GM04504 (cell line): ENCODE results near the gene DCAF12.
A peak's percentile ranks its signal among the peaks of the same experiment; 100 is the strongest.
"Not testable (repeated sequence)": the region's sequence is repeated elsewhere in the genome, so short reads cannot be mapped to it uniquely, and the experiment has no call there.

Source experiments
- DNase-seq: peaks from one replicate; pipeline ENCODE4 v3.0.0-alpha.2; 2012; ENCODE audit warnings: low read depth

DCAF12 gene

DNA sequence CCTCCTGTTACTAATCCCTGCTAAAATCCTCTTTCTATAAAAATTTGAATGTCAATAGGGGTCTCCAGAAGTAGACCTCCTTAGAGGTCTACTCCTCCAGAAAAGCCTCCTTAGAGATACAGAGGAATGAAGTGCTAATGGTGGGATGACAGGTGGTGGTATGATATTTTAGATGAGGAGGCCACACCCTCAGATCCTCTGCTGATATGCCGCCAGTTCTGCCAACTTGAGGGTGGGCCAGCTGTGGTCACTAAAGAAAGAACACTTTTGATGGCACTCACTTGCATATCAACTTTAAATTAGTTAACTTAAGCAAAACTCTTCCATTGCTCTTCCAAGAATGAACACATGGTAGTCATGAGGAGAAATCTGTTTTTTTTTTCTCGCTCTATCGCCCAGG is 61.0 kb downstream of the DCAF12 start:
- no peak for DNase-seq

DNA sequence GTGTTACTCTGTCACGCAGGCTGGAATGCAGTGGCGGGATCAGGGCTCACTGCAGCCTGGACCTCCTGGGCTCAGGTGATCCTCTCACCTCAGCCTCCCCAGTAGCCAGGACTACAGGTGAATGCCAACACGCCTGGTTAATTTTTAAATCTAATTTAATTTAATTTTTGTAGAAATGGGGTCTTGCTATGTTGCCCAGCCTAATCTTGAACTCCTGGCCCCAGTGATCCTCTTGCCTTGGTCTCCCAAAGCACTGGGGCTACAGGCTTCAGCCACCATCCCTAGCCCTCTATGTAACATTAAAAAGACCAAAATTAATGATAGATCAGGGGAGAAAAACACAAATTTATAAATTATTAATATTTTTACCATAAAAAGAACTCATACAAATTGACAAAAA is 66.5 kb downstream of the DCAF12 start:
- DNase-seq: no peak

DNA sequence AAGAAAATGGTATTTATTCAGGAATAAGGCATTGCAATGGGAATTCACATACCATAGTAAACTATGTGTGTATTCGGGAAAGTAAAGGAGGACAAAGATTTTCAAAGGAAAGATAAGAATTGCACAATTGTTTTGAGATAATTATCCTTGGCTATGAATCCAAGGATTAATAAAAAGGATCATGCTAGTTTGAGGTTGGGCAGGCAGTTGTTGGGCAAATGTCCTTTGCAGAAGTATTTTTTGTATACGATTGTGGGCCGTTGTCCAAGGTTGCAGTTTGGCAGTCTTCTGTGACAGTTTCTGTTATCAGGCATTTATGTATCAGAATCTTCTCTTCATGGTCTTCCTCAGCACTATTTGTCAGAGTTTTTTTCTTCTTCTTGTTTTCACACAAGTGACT is 67.2 kb downstream of the DCAF12 start:
- DNase-seq: no peak

DNA sequence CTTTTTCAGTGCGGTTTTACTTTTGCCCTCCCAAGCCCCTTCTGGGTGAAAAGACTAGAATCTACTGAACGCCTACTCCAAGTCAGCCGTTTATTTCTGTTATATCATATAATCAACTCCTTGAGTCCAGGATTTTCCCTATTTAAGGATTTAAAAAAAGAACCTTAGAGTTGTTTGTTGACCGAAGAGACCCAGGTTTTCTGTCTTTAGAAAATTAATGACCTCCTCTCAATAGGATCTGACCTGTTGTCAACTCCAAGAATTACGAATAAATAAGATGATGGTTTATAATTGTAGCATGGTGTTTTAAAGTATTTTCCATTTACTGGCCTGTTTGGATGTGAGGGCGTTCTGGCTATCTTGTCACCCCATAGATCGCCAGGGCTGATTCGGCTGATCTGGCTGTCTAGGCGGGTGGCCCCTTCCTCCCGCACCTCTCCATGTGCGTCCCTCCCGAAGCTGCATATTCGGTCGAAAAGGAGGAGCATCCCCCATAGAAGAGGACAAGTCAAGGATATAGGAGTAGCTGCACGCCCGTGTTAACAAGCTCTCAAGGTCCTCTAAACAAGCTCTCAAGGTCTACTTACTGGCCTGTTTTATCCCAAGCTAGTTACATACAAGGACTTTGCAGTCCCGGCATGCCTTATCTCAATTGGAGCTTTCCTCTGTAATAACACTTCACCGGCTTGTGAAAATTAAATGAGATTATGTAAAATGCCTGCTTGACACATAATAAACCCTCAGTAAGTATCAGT is 76.7 kb downstream of the DCAF12 start:
- no peak for DNase-seq

DNA sequence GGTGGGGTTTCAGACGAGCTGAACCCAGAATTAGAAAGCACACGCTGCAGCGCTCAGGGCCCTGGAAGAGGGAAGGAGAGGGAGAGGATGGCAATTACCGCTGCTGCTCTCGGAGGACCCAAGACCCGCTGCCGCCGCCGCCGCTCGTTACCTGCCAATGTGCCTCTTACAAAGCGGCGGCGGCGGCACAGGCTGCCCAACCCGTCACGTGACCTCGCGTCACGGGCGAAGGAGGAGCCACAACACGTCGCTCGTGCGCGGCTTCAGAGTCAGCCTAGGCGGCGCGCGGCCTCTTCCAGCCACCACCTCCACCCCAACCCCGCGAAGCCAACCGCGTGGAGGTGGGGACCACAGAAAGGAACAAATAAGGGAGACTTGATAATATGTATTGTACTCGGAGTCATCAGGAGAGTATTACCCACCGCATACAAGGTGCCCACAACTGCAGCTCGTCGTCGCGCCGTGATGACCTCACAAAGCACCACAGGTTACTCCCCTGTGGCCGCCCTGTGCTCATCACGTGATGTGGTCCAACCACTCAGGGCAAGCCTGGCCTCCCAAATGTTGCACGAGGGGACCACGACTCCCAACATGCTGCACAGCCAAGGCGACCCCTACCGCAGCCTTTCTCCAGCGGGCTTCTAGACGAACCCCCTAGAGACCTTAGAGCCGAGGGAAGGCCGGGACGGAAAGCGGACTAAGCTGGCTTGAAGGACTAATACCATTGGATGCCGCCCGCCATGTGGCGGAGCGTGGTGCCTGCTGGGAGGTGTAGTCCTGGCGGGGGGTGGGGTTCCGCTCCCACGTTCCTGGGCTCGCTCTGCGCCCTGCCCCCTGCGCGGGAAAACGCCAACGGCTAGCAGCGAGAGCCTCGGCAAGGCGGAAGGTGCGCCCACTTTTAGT is 77.5 kb downstream of the DCAF12 start, which contains the start of gene UBAP2:
Gene UBAP2 (minus strand): TSS at position 161 of the 903 bp plus-strand sequence. CDS start 31,739 bp downstream, outside the sequence.
- DNase-seq: peak; percentile 94

DNA sequence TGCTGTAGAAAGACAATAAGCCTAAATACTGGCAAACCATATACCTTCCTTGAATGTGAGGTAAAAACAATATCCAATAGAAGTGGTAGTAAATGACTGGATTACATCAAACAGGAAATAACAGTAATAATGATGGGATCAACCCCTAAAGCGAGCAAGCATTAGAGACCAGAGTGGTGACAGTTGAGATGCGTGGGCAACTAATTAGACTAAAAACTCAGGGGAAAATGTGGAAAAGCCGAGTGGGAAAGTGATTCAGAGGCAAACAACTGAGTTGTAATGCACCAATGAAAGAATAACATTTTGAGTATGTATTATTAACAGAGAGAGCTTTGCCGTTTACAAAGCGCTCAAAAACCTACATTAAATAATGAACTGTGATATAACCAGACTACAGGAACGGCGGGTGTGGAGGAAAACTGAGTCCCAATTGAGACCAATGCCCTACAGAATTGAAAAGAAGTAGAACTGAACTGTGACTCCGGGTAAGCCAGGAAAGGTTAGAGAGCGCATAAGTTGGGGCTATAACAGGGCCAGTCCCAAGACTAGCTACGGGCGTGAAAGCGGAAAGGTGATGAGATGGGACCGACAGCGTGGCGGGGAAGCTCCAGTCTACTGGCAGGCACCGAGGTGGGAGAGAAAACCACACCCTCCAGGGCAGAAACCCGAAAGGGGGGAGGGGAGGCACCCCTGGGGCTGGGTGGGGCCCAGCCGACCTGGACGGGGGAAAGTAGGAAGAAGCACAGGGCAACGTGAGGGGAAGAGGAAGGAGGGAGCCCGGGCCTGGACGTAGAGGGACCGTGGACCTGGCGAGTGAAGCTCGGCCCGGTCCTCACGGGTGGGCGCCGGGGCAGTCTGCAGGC is 78.4 kb downstream of the DCAF12 start:
- no peak for DNase-seq

DNA sequence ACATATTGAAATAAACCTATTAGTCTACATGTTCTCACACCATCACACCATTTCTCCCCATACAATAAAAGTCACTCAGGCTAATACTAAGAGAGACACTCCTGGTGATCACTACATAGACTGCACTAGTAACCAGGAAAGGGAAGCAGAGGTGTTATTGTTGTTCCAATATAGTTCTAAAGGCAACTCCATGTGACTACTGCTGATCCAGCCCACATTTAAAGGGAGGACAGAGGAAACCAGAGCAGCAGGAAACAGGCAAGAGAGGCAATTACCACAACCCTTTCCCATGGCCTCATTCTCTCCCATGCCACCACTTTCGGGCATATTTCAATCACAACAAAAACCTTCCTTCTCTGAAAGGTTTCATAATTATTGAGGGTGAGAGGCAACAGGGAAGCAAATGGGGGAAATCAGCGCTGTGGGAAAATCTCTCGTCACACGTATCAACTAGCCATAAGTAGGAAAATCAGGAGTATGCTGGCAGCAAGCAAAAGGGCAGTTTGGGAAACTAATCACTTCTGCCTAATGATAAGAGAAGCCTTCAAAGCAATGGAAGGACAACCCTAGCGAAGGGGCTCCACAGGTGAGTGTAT is 79.6 kb downstream of the DCAF12 start:
- no peak for DNase-seq

DNA sequence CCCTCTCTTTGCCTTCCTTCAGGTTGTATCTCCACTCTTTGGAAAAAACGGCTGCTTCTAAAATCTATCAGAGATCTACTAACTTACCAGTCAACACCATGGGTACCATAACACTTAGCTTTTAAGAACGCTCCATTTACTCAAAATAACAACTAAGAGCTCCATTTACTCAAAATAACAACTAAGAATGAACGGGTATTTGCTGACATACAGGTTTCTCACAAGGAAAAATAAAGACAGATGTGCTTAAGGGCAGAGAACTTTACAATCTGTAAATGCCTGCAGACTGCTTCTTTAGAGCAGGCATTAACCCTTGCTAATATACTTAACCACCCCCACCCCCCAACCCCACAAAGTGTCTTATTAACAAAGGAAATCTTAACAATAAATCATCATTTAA is 80.6 kb downstream of the DCAF12 start:
- no peak for DNase-seq

DNA sequence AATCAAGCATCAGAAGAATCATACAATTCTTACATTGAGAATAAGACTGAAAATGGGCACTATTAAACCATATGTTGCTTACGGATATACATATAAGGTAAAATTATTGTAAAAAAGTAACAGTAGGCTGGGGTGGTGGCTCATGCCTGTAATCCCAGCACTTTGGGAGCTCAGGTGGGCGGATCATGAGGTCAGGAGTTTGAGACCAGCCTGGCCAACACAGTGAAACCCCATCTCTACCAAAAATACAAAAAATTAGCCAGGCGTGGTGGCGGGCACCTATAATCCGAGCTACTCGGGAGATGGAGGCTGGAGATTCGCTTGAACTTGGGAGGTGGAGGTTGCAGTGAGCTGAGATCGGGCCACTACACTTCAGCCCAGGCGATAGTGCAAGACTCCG is 84.4 kb downstream of the DCAF12 start:
- DNase-seq: not testable (repeated sequence)

DNA sequence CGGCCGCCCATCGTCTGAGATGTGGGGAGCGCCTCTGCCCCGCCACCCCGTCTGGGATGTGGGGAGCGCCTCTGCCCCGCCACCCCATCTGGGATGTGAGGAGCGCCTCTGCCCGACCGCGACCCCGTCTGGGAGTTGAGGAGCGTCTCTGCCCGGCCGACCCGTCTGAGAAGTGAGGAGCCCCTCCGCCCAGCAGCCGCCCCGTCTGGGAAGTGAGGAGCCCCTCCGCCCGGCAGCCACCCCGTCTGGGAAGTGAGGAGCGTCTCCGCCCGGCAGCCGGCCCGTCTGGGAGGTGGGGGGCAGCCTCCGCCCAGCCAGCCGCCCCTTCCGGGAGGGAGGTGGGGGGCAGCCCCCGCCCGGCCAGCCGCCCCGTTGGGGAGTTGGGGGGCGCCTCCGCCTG is 87.6 kb downstream of the DCAF12 start:
- not testable (repeated sequence) for DNase-seq

DNA sequence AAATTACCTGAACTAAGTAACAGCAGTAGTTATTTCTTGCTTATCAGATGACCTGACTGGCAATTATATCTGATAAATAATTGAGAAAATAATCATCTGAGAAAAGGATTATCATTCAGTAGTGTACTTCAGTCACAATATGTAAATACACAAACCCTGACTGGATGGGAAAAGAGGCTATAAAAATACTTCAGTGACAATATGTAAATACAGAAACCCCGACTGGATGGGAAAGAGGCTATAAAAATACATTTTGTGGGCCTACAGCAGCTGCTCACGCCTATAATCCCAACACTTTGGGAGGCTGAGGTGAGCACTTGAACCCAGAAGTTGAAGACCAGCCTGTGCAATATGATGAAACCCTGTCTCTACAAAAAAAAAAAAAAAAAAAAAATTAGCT is 88.9 kb downstream of the DCAF12 start:
- DNase-seq: no peak

DNA sequence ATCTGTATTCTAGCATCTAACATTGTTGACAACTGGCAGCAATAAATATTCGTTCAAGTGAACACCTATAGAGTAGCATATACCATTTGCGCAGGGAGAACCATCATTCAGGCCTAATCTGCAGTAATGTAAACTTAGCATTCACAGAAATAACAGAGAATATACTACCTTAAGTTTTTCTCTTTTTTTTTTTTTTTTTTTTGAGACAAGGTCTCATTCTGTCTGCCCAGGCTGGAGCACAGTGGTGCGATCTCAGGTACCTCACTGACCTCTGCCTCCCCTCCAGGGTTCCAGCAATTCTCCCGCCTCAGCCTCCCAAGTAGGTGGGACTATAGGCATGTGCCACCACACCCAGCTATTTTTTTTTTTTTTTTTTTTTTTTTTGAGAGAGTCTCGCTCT is 89.9 kb downstream of the DCAF12 start:
- no peak for DNase-seq
